ENCODE results near the gene POLR2M.

Gene POLR2M
- total RNA-seq, result 24.6 reads per million, percentile 51 among the genes with 10 or more reads in this experiment

DNA sequence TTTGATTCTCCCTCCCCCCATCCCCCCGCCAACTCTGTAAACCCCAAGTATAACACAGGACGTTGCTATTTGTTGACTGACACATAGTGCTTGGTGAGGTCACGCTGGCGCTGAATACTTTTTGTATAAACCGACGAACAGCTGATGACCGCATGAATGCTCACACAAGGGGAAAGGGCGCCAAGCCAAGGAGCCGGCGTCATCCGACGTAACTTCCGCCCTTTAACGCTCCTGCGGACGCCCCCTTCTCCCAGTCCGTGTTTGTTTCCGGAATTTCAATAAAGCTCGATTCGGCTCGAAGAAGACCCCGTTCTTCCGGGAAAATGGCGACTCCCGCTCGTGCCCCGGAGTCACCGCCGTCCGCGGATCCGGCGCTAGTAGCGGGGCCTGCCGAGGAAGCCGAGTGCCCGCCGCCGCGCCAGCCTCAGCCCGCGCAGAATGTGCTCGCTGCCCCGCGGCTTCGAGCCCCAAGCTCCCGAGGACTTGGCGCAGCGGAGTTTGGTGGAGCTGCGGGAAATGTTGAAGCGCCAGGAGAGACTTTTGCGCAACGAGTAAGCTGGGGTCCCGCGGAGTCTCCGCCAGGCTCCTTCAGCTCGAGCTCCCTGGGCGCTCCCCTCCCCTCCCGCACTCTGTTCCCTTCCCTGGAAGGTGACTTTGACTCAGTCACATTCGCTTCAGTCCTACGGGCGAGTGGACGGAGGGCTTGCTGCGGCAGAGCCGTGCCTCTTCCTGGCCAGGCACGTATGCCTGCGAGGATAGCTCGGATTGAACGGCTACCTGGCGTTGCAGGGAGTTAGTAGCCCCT, at the start of gene POLR2M:
Gene POLR2M (plus strand): TSS at position 310 of the 805 bp plus-strand sequence. CDS start 129 bp downstream, at position 439.
- peak; percentile 84 for DNase-seq

DNA sequence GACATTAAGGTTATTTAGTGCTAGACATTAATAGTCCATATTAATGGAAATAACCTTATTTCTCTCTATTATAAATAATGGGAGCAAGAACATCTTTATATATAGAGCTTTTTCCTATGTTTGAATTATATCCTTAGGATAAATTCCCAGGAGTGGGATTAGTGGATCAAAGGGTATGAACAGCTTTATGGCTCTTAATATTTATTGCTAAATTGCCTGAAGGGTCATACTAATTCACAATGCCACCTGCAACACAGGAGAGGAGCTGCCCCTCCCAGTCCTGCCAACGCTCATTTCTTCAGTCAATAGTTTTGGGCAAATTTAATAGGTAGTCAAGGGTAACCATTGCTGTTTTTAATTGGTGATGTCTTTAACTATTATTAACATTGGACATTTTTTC, 48.9 kb upstream of the POLR2M start:
- DNase-seq, result no peak

- DNase-seq, result no peak
Measured at GRCh38 chr15:57662091-57662744, 44.3 kb upstream of the POLR2M start.

DNA sequence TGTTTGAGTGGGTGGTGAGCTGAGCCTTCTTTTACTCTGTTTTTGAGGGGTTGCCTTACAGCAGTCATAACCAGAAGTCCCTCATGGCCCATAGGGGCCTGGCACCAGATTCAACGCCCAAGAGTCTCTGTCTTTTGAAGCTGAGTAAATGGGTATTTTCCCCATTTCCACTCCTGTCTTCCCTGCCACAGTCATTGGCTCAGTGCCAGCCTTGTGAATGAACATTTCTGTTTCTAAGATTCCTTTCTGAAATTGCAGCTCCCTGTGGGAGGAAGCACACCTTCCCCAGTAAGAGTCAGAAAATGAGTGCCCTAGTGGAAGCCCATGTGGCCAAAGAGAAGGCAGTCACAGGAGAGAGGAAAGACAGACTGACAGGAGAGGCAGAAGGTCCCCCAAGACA, 43.7 kb upstream of the POLR2M start:
- DNase-seq, result no peak

GRCh38 chr15:57663262-57663661, 43.3 kb upstream of the POLR2M start:
- DNase-seq, result no peak

DNA sequence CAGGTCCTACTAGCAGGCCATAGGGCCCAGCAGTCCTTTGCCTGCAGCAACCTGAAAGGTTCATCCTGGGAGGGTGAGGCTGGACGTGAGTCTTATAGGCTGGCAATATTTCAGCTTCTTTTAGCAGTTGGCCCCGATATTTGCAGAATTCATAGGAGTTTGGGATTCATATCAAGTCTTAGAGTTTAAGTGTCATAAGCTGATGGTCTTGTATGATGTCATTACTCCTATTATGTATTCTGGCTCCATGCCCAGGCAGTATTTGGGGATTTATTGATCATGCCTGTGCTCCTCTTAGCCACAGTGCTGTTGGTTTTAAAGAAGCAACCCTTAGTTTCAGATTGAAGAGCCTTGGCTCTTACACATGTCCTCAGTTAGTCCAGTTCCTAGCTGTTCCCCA, 41.3 kb upstream of the POLR2M start:
- no peak for DNase-seq

DNA sequence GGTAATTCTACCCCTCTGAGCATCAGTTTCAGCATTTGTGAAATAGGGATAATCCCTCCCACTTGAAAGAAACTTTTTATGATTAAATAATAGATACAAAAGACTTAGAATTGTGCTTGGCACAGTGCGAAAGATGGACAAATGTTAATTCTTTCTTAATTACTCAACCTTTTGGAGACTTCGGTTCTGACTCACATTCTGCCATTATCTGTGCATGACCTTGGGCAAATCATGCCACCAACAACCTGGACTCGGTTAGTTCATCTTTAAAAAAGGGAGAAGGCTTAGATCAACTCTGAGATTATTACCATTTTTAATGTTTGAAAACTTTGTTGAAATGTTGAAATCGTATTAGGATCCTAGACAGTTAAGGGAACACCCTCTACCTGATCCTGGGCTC, 40.6 kb upstream of the POLR2M start:
- no peak for DNase-seq

DNA sequence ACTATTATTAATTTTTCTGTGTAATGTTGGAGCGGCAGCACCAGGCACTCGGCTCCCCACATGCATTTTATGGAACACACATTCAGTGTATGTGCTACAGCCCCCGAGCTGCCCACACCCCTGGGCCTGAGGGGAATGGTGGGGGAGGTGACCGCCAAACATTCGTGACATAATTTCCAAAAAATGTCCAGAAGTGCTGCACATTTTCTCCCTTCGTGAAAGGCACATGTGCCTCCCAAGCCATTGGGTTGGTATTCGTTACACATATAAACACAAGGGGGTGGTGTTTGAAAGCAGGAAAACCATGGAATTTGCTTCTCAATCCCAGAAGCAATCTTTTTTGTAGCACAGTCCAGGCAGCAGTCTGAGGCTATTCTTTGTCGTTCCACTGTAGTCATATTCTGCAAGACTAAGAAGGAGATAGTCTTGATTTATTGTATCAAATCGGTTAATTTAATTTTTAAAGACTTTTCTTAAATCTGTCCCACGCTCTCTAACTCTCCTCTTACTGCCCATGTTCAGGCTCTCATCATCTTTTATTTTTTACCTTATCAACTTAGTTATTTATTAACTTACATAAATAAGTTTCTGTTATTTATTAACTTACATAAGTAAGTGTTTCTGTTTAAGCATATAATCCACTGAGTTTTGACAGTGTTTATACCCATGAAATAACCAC, 39.2 kb upstream of the POLR2M start:
- no peak for DNase-seq

DNA sequence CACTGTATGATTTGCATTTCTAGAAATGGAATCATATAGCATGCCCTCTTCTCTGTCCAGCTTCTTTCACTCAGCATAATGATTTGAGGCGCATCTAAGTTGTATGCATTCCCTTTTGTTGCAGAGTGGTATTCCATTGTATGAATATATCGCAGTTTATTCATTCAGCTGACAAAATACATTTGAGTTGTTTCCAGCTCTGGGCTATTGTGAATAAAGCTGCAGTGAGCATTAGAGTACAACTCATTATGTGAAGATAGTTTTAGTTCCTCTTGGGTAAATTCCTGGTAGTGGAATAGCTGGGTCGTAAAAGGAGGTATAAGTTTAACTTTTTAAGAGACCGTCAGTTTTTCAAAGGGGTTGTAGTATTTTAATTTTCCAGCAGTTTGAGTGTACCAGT, 38.5 kb upstream of the POLR2M start:
- no peak for DNase-seq

GRCh38 chr15:57671636-57672035, 34.9 kb upstream of the POLR2M start:
- DNase-seq, result no peak

DNA sequence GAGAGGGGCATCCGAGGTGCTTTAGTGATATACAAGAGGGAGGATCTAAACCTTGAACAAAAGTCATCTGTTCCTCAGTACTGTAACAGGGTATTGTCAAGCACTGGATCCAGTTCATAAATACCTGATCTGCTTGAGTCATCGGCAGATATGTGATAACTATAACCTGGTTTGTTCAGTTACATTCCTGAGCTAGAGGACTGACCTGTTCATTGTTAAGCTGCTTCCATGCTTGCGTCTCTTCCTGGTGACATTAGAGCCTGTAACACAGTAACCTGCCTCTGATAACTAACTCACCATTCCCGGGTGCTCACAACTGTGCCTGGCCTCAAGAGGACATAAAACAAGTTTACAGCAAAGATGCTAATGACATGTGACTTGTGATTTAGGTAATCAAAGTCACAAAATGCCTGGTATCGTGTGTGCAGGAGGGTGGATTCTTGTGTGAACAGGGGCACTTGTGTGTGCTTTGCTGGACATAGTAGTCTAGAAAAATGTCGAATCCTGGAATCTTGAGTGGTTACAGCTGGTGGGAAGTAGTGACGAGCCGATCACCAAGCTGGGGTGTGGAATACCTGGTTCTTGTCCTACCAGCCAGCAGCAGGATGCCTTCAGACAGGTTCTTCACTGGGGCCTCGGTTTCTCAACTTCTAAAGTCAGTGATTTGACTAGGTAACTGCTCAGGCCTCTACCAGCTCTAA, 30.9 kb upstream of the POLR2M start:
- no peak for DNase-seq

DNA sequence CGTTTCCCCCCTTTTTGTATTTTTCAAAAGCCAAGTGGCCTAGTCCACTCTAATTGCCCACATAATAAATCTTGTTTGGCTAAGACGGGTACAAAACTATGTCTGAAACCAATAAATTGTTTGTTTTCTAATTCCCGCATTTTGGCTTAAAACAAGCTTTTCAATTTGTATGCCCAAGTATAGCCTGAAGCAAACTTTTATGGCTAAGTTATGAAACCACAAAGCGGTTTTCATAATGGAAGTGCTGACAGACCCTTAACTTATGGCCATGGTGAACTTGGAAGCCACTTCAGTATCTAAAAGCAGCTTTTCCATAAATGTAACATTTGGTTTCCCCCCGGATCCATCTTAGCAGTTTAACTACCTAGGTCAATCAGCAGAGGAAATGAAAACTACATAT, 29.9 kb upstream of the POLR2M start:
- no peak for DNase-seq

GRCh38 chr15:57677204-57677603, 29.3 kb upstream of the POLR2M start:
- no peak for DNase-seq

DNA sequence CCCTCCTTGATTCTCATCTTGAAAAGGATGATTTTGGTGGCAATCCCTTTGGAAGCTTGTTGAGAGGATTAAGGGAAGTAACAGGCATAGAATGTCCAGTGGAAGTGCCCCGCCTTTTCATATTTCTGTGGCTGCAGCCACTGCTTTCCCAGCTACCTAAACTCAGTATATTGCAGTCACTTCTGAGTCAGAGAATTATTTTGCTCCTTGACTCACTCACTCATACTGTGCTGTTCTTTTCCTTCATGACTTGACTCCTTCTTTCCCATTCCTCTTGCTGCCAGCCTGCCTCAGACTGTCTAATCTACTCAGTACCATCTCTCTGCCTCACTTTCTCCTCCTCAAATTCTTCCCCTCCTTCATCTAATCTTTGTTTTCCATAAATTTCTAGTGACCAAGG, 26.5 kb upstream of the POLR2M start:
- DNase-seq, result no peak

- DNase-seq, result no peak
Measured at GRCh38 chr15:57681011-57681410, 25.5 kb upstream of the POLR2M start.

DNA sequence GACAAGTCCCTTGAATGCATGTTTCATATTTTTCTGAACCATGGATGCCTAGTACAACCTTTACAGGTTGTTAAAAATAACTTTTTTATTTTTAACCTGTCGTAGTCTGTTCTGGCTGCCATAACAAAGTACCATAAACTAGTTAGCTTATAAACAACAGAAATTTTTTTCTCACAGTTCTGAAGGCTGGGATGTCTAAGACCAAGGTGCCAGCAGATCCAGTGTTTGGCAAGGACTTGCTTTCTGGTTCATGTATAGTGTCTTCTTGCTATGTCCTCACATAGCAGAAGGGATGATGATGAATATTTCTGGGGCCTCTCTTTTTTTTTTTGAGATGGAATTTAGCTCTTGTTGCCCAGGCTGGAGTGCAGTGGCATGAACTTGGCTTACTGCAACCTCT, 23.0 kb upstream of the POLR2M start:
- DNase-seq, result no peak

DNA sequence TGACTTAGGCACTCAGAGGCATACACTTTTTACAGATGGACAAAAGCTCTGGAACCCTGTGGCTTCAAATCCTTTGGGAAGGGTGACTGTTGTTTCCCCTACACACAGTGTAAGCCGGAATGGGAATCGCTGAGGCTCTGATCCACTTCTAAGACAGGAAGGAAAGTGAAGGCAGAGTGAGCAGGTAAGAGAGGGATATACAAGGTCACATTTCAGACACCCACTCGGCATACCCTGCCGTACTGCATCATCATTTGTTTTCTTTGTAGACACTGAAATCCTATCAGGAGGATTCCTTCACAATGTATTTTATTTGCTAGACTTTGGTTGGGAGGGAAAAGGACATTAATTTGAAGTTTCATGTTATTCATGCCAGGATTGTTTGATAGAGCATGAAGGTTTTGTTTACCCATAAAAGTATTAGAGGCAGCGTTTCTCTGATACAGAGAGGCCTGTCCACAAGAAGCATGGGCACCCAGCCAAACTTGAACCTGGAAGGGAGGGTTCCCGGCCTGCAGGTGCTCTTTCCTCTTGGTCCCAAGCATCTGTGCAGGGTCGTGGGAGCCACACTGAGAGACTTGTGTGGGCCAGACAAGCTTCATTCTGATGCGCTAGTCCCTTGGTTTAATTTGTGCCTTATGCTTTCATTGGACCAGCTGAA, 21.9 kb upstream of the POLR2M start:
- DNase-seq, result no peak

GRCh38 chr15:57685306-57686095, 21.0 kb upstream of the POLR2M start:
- no peak for DNase-seq

GRCh38 chr15:57686657-57687056, 19.9 kb upstream of the POLR2M start:
- DNase-seq, result no peak

- no peak for DNase-seq
Measured at GRCh38 chr15:57690341-57690966, 16.1 kb upstream of the POLR2M start.

- DNase-seq, result no peak
Measured at GRCh38 chr15:57691082-57691481, 15.4 kb upstream of the POLR2M start.
